ENCODE measurements around the gene MDFIC2.

MDFIC2 gene

GRCh38 chr3:70177881-70178645, 134.4 kb downstream of the MDFIC2 start:
- no peak for TF ChIP-seq GATA2 (IDR thresholded peaks at IDR 0.05; ENCODE audit: low read depth, low read length)
- TF ChIP-seq GATA3 (IDR thresholded peaks at IDR 0.05; ENCODE audit: low read depth, low read length): no peak

- TF ChIP-seq GATA3 (IDR thresholded peaks at IDR 0.05; ENCODE audit: low read depth, low read length): no peak
- TF ChIP-seq GATA2 (IDR thresholded peaks at IDR 0.05; ENCODE audit: low read depth, low read length): no peak
These were observed 136.2 kb downstream of the MDFIC2 start for GRCh38 chr3:70176224-70176623.

- TF ChIP-seq GATA3 (IDR thresholded peaks at IDR 0.05; ENCODE audit: low read depth, low read length) (no peak), GATA2 (IDR thresholded peaks at IDR 0.05; ENCODE audit: low read depth, low read length) (no peak)
These were observed 155.6 kb downstream of the MDFIC2 start for GRCh38 chr3:70156808-70157207.

- no peak for TF ChIP-seq GATA3 (IDR thresholded peaks at IDR 0.05; ENCODE audit: low read depth, low read length)
- no peak for TF ChIP-seq GATA2 (IDR thresholded peaks at IDR 0.05; ENCODE audit: low read depth, low read length)
These were observed 161.8 kb downstream of the MDFIC2 start for GRCh38 chr3:70150599-70150998.

GRCh38 chr3:70149714-70150400, 162.6 kb downstream of the MDFIC2 start:
- TF ChIP-seq GATA2 (IDR thresholded peaks at IDR 0.05; ENCODE audit: low read depth, low read length) (no peak), GATA3 (IDR thresholded peaks at IDR 0.05; ENCODE audit: low read depth, low read length) (no peak)
